Stimulated activated CD8-positive, alpha-beta memory T cell treated with anti-CD3 and anti-CD28 coated beads, Interleukin-4, amount 100 ng/mL, for 4 hours (primary cell): ENCODE measurements around the gene ASPDH.
"Not testable (repeated sequence)": the region's sequence is repeated elsewhere in the genome, so short reads cannot be mapped to it uniquely, and the experiment has no call there.

Experiments
- DNase-seq, 2 donors: peaks; one replicate each; pipeline ENCODE4 v3.0.0-alpha.2; 2020; ENCODE audit warnings: low read depth in 2 of 2, low spot score in 1 of 2

ASPDH gene

DNA sequence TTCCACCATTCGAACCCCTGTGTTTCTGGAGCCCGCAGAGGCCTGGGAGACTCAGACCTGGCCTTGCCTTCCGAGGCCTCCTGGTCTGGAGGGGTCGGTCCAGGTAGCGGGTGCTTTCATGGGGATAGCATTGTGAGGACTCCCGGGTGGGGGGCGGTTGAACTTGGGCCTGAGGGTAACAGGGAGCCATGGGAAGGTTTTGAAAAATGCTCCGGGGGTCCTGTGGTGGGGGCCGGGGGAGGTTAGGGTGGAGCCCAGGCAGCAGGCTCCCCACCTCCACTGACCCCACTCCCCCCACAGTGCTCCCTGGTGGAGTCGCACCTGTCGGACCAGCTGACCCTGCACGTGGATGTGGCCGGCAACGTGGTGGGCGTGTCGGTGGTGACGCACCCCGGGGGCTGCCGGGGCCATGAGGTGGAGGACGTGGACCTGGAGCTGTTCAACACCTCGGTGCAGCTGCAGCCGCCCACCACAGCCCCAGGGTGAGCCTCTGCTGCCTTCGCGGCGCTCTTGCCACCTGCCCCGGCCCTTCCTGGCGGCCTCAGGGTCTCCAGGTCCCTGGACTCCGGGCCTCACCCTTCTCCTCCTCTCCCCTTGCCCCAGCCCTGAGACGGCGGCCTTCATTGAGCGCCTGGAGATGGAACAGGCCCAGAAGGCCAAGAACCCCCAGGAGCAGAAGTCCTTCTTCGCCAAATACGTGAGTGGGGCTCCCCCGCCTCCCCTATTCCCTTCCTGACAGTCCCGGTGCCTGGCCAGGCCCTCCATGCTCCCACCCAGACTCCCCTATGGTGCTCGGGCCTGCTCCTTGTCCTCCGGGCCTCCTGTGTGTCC lies 33.2 kb downstream of the ASPDH start:
- DNase-seq = no peak

DNA sequence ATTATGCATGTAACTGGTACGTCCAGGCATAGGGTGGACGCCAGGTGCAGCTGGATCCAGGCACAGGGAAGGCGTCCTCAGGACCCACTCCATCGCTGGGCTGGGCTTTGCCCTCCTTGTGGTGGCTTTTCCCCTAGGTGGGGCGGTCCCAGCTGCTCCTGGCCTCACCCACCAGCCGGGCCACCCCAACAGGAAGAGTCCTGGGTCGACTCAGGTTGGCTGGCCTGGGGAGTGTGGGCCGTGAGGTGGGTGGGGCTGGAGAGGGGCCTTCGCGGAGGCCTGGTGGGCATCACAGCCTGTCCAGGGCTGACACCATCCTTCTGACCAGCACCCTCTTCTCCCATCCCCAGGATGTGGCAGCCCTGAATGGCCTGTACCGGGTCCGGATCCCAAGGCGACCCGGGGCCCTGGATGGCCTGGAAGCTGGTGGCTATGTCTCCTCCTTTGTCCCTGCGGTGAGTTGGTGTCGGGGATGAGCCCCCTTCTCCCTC lies 33.9 kb downstream of the ASPDH start:
- DNase-seq = no peak

DNA sequence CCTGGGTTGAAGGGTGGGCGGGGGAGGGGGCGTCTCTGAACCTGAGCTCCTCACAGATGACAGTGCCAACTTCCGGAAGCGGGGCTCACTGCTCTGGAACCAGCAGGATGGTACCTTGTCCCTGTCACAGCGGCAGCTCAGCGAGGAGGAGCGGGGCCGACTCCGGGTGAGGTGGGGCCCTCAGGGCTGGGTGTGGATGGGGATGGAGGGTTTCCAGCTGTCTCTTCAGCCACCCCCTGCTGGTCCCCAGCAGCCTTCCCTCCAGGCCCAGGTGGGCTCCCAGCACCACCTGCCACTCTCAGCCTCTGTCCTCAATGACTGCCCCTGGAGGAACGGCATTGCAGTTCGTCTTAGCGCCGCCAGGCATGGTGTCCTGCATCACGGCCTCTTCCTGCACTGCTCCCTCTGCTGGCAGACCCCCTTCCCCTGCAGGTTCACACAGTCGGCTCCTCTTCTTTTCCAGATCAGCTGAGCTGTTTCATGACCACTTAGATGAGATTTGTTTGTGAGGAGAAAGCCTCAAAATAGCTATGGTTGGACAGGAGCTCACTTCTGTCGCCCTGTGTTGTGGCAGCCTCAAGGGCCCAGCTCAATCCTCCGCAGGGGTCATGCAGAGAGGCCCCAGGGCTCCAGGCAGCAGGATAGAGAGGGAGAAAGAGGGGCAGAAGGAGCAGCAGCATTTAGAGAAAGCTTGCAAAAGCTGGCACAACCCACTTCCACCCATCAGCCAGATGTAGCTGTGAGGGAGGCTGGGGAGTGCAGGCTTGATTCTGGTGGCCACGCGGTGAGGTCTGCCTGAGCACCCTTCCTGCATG lies 34.6 kb downstream of the ASPDH start:
- no peak for DNase-seq

DNA sequence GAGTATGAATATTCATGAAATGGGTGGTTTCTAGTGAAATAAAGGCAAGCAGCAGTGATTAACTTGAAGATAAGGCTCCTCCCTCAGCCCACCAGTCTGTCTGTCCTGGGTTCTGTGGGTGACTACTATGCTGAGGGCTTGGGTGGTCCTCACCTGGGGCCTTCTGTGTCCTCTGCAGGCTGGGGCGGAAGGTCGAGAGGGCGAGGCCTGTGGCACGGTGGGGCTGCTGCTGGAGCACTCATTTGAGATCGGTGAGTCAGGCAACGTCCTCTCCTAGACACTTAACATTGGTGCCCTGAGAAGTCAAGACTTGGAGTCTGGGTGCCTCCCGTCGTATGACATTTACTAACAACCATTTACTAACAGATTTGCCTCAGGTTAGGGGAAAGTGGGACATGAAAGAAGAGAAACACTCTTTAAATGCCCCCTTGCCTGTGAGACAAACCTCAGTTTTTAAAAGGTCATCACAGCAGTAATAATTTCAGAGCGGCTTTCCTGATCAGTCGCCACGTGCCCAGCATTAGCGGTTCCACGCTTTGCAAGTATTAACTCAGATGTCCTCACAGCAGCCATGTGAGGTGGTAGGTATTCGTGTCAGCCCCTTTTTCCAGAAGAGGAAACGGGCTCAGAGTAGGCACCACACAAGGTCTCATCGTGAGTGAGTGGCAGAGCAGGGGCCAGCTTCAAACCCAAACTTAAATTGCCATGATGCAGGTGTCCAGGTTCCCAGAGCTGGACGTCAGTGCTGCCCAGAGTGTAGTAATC lies 35.8 kb downstream of the ASPDH start:
- DNase-seq = no peak

DNA sequence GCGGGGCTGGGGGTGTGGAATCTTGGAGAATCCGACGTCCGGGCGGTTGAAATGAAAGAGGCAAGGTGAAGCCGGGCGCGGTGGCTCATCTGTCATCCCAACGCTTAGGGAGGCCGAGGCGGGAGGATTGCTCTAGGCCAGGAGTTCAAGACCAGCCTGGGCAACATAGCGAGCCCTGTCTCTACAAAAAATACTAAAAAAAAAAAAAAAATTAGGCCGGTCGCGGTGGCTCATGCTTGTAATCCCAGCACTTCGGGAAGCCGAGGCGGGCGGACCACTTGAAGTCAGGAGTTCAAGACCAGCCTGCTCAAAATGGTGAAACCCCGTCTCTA lies 36.8 kb downstream of the ASPDH start:
- DNase-seq = no peak

DNA sequence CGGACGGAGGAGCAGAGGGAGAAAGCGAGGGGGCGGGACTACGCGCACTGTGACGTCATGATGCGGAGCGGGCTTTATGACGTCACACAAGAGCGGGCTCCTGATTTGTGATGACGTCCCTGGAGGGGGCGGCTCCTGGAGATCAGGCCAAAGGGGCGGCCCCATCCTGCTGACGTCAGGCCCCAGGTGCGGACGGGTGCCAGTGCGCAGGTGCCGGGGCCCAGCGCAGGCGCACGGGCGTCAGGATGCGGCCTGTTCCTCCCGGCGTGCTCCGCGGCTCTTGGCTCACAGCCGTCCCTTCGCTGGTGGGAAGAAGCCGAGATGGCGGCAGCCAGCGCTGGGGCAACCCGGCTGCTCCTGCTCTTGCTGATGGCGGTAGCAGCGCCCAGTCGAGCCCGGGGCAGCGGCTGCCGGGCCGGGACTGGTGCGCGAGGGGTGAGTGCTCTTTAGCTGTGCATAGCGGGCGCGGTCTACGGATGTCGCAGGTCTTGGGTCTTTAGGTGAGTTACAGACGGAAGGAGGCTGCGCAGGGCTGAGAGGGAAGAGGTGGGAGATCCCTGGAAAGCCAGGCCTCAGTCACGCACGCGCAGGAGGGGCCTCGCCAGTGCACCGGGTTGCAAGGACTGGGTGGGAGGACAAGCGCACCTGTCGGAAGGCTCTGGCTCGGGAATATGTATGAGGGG lies 37.3 kb downstream of the ASPDH start, which contains the start of the genes EMC10 and GARIN5A:
EMC10 (plus strand) TSS at position 284 of the 683 bp plus-strand sequence; CDS start at position 322, 38 bp downstream.
GARIN5A (minus strand) TSS at position 625 of the 683 bp plus-strand sequence; CDS start at position 165, 460 bp downstream.
- peak; percentile 76 to 84 for DNase-seq

DNA sequence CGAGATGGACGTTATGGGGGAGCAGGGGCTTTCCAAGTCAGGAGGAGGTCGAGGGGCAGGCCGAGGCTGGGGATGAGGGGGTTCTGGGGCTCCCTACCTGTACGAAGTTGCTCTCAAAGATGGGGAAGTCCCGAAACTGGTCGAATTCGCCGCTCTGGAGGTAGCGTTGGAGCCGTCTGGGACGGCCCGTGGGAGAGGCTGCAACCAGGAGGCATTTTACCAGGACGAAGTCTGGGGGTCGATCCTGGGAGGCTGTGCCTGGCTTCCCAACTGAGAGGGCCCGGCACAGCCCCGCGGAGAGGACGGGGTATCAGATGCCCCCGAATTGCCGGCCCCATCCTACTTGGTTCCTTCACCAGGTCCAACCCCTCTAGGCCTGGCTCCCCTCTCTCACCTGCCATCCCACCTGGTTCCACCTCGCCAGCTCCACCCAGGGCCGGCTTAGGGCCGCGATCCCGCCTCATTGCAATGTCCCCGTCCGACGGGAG lies 37.9 kb downstream of the ASPDH start:
- DNase-seq = no peak

DNA sequence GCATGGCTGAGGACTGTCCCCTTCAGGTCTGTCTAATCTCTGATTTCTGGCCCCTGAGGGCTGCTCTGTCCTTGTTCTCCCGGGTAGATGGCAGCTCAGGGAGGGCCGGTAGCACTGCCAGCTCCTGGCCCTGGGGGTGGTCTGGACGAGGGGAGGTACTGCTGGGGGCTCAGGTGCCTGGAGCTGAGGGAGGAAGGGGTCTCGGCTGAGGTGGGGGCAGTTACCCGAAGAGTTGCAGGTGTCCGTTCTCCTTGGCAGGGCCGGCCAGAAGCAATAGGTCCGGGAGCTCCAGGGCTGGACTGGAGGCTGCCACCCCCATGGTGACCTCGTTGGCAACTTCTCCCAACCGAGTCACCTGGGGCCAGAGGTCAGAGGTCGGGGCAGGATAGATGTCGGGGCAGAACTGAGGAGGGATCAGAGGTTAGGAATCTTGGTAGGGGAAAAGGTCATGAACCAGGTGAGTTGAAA lies 38.6 kb downstream of the ASPDH start:
- no peak for DNase-seq

DNA sequence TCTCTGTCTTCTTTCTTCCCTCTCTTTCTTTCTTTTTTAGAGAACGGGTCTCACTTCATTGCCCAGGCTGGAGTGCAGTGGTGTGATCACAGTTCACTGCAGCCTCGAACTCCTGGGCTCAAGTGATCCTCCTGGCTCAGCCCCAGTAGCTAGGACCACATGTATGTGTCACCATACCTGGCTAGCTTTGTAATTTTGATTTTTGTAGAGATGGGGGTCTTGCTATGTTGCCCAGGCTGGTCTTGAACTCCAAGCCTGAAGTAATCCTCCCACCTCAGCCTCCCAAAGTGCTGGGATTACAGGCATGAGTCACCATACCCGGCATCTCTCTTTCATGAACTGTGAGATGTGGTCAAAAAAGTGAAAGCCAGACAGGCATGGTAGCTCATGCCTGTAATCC lies 40.4 kb downstream of the ASPDH start:
- DNase-seq = not testable (repeated sequence)

DNA sequence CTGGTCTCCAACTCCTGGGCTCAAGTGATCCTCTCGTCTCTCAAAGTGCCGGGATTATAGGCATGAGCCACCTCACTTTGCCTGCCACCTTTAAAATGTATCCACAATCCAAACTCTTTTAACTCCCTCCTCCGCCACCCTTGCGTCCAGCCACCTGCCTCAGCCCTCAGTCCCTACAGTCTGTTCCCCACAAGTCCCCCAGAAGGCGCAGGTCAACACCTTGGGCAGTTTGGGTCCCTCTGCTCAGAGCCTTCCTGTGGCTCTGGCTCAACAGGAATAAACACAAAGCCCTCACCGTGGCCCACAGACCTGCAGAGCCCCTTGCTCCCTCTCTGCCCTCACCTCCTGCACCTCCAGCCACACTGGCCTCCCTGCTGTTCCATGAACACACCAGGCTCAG lies 44.9 kb downstream of the ASPDH start:
- DNase-seq = no peak

DNA sequence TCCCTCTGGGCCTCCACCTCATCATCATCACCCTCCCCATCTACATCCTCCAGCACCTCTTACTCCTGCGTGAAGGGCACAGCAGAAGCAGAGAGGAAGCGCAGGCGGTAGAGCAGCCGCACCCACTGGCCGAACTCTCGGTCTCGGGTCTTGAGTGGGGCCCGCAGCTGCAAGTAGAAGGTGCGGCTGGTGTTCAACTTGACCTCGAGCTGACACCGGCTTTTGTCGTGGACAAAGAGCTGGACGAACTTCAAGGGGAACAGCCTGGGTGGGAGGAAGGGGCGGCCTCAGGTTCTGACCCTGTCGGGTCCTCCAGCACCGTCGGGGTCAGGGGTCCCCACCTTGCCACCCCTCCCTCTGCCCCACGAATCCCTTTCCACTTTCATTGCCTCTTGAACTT lies 46.1 kb downstream of the ASPDH start:
- DNase-seq = no peak

DNA sequence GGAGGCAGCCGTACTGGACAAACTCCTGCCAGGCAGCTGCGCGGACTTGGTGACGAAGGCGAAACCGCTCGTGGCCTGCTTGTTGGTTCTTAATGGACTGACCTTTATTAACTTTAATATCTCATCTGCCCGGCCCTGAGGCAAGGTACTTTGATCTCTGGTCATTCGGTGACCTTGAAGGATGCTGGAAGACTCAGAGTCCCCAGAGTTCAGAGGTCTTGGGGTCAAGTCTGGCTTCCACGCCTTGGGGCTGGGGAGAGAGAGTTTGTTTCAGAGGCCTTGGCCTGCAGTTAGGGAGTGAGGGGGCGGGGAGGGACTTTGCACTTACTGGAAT lies 47.0 kb downstream of the ASPDH start:
- no peak for DNase-seq

DNA sequence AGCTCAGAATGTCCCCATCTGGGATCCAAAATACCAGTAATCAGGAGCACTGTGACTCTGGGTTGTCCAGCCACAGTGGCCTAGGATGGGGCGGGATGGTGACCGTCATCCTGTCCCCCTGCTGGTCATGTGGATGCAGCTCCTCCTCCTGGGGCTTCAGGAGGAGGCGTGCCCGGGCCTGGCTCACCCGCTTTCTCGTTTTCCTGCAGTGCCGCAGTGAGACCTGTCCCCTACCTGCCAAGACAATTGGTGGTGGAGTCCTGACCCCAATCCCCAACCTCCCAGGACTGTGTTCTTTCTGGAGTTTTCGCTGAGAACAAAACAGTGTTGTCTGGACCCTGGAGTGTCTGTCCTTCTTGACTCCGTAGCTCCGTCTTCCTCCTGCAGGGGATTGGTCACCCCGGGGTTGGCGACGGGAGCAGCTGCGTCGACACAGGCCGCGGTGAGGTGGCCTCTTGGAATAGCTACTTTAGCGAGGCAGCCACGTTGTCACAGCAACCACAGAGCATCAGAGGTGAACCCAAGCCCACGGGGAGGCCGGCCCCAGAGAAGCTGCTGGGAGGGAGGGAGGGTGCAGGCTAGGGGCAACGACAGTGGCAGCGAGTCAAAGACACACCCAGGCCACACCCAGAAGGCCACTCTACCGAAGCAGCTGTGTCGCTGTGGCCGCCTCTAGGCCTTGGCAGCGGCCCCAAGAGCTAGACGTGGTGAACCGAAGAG lies 47.6 kb downstream of the ASPDH start:
- no peak for DNase-seq

DNA sequence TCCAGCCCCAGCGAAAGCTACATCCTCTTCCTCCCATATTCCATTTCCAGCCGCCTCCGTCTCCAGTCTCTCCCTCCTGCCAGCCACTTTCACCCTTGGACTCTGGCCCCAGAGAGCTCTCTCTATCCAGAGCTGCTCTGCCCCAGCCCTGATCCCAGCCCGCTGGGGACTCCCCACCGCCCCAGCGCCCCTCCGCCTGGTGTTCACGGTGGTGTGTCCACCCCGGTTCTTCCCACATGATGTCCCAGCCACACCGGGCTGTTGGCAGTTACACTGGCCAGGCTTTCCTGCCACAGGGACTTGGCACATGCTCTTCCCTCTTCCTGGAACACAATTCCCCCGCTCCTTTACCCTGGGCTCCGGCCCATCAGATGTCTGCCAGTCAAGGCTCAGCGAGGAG lies 48.7 kb downstream of the ASPDH start:
- DNase-seq = no peak

DNA sequence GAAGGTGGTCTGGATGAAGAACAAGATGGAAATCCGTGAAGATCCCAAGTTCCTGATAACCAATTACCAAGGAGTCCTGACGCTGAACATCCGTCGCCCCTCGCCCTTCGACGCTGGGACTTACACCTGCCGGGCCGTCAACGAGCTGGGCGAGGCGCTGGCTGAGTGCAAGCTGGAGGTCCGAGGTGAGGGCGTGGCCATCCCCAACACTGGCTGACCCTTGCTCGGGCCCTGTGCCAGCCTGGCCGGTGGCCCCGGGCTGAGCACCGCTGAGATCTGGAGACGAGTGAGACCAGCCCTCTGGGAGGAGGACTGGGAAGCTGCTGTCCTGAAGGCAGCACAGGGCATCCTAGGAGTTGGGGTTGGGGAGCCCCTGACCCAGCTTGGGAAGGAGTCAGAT lies 49.4 kb downstream of the ASPDH start:
- DNase-seq = no peak

DNA sequence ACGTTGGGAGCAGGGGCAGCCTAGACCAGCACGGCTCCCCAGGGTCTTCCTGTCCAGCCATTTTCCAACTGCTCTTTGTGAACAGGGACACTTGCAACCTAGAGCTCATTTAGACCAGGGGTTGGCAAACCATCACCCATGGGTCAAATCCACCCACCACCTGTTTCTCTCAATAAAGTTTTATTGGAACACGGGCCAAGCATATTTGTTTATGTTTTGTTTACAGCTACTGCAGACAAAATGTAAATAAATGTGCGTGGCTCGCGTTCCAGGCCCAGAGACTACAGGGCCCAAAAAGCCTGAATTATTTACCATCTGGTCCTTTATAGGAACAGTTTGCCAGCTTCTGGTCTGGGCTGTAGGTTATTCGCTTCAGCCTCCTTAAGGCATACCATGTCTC lies 50.7 kb downstream of the ASPDH start:
- no peak for DNase-seq
